Measurements from ENCODE around the gene LHX1.

- TF ChIP-seq REST (tag by site-specific recombination; IDR thresholded peaks at IDR 0.05) (no peak), ZNF311 (tag by site-specific recombination; IDR thresholded peaks at IDR 0.05; ENCODE audit: borderline replicate concordance) (no peak), ZNF658 (tag by site-specific recombination; IDR thresholded peaks at IDR 0.05) (no peak), CTCF (tag by site-specific recombination; IDR thresholded peaks at IDR 0.05) (no peak), ZBTB20 (tag by site-specific recombination; IDR thresholded peaks at IDR 0.05) (no peak), ZNF394 (tag by site-specific recombination; IDR thresholded peaks at IDR 0.05; ENCODE audit: borderline replicate concordance) (no peak), ZBTB17 (tag by site-specific recombination; IDR thresholded peaks at IDR 0.05) (no peak), PATZ1 (tag by site-specific recombination; IDR thresholded peaks at IDR 0.05) (no peak), ZFHX2 (tag by site-specific recombination; conservative IDR thresholded peaks at IDR 0.05) (no peak)
Observed at GRCh38 chr17:36980280-36980761, 43.0 kb downstream of the LHX1 start.

Data from HEK293 (cell line).